ENCODE data around the gene SPO11.

The SPO11 gene

DNA sequence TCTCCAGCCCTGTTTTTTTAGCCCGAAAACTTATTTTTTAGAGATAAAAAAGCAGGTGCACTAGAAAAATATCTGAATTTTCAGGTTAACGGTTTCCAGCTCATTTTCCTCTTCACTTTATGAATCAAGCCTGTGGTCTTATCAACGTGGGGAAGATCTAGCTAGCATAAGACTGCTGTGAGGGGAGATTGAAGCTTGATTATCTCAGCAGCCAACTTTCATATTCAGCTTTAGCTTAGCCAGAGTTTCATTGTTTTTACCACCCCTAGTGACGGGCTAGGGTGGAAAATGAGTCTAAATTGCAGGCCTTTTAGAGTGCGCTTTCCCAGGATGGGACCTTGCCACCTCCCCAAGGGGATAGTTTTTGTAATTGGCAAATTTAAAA lies 49.7 kb downstream of the SPO11 start:
- DNase-seq, result no peak

DNA sequence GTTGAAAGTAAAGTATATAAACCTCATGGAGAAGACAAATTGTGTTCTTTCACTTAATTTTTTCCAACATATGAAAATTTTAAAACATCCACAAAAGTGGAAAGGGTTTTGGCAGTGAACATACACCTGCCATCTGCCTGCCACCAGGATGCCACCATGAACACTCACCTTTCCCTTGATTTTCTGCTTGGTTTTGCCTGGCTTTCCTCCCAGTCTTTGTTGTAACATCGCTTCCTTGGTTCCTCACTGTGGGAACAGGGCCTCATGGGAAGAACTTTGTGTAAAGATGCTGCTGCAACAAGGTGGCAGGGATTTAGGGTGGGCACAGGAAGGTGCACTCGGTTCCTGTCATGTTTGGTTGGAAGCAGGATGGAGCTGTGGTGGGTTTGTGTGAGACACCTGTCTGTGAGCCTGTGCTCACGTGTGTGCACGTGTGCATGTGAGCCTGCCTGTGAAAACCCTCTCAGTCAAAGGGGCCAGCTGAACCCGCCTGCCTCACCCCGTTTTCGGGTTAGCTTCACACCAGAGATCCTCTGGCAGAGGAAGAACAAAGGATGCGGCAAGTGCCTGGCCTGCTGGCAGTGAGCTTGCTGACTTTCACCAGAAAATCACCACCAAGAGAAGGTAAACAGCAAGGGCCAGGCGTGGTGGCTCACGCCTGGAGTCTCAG lies 50.6 kb downstream of the SPO11 start:
- DNase-seq, result no peak

DNA sequence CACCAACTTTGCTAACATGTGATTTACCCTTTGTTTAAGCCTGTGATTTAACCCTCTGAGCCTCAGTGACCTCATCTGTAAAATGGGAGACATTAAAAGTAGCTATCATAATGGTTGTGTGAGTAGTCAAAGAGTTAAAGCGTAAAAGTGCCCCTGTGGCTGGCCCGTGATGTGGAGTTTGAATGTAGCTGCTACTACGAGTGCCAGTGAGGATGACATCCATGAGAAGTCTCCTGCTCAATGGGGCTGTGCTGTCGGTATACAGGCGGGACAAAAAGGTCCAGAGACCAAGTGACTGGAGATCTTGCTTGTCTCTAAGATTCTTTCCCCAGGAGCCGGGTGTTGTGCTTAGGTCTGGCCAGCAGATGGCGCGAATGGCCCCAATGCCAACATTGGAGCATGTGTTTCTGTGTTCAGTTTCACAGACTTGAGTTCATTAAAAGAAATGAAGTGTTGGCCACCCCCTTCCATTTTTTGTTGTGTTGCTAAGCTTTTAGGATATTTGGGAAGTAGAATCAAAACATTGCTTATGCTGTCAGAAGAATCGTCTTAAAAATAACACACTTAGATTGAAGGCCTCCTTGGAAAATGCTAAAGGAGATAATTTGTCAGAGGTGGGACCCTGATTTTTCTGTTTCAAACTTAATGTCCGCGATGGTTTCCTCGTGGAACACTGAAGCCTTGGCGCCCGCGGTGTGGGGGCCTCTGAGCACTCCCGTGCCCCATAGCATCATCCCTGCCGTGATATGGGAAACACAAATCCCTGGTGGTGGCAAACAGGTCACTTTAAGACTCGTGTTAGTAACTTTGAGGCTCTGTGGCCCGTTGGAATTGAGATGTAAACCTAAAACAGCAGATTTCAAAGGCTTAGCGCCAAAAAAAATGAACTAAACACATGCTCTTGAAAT lies 52.2 kb downstream of the SPO11 start:
- peak; percentile 40 for DNase-seq

DNA sequence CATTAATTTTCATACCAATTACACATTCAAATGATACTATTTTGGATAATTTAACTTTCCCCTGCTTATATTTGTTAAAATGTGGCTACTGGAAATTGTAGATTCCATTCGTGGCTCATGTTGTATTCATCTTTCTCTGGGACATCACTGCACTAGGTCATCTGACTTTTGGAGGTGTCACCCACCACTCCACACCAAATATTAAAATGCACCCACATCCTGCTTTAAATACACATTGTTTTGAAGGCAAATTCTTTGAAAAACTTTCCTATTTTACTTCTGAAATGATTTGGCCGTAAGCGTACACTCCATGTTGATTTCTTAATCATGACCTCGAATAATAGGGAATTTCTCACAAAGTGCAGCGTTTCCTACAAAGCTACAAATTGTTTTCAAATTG lies 52.9 kb downstream of the SPO11 start:
- DNase-seq, result no peak

DNA sequence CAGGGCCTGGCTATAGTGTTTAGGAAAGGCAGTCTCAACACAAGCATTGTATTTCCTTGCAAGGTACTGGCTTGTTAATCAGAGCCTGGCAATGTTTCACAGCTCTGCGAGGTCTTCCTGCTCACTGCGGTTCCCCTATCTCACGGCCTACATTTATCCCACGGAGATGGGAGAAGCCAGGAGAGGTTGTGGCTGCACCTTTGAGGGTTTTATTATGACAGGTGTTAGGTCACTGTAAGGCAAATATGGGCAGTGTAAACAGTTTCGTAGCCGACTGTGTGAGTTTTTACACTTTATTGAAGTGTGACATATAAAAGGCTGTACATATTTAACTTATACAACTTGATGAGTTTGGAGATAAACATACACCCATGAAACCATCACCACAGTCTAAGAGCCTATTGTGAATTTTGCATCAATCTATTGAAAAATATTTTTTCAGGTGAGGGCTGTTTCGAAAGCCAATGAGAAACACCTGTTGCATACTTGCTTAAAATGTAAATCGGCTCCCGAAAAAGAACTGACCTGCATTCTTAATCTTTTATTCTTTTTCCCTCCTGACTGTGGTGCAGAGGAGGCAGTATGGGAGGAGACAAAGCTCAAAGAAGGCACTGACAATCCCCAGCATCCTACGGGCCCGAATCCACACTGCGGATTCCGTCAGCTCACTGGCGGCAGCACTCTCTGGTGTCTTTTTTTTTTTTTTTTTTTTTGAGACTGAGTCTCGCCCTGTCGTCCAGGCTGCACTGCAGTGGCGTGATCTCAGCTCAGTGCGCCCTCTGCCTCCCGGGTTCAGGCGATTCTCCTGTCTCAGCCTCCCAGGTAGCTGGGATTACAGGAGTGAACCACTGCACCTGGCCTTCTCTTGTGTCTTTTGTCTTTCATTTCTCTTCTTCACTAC lies 54.1 kb downstream of the SPO11 start:
- peak; percentile 60 for DNase-seq

DNA sequence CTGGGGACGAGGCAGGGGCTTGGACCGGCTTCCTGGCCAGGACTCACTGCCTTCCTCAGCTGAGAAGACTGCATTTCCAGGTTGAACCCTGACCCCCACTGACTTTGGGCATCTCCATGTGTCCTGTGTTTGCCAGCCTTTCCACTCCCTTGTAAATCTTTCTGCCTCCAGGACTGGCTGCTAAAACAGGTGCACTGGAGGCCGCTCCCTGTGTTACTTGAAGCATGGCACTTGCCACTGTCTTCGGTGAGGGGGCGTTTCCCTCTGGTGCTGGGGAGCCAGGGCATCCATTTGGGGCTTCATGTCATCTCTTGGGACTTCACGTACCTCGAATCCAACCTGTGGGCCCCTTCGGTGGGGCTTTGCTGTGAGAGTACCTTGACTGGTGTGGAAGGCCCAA lies 54.9 kb downstream of the SPO11 start:
- DNase-seq, result no peak

DNA sequence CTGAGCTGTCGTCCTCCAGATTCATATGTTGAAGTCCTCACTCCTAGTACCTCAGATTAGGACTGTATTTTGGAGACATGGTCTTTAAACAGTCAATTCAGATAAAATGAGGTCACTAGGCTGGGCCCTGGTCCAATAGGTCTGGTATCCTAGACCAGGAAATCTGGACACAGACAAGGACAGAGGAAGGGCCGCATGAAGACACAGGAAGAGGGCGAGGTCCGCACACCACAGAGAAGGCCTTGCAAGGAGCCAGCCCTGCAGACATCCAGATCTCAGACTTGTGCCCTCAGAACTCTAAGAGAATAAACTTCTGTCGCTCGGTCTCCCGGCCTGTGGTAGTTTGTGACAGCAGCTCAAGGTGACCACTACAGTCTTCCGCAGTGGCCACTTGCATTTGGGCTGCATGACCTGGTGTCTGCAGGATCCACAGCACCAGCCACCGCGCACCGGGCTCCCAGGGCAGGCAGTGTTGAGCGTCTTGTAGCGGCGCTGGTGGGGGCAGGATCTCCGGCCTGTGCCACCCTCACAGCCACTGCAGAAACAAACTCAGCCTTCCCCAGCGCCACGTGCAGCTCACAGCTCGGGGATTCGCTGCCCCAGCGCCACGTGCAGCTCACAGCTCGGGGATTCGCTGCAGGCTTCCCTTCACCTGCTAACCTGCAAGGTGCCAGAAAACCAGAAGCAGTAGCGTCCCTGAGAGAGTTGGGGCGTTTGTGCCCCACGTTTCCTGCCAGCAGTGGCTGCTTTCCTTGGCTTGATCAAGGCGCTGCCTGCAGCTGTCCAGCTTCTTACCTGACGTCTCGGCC lies 55.6 kb downstream of the SPO11 start:
- DNase-seq, result no peak

DNA sequence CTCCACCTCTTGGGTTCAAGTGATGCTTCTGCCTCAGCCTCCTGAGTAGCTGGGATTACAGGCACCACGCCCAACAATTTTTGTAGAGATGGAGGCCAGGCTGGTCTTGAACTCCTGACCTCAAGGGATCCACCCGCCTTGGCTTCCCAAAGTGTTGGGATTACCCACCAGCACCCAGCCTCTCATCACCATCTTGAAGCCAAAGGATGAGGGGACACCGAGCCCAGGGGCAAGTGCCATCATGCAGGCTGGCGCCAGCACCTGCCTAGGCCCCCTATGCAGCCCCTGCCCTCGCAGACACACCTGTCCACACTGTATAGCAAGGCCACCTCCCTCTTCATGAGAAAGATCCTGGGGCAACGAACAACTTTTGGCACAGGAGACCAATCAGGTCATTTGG lies 56.3 kb downstream of the SPO11 start:
- no peak for DNase-seq

DNA sequence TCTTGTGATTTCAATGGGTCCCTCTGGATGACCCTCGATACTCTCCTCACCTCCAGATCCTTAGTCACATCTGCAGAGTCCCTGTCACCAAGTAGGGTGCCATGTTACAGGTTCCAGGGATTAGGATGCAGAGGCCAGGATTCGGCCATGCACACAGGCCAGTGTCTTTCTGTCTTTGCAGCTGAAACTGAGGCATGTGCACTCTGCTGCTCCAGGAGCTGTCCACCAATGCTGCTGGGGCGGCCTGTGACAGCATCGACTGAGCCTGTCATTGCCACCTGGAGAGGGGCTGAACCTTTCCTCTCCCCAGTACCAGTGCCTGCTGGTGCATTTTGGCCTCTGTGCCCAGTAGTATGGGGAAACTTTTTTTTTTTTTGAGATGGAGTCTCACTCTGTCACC lies 57.2 kb downstream of the SPO11 start:
- DNase-seq, result no peak

DNA sequence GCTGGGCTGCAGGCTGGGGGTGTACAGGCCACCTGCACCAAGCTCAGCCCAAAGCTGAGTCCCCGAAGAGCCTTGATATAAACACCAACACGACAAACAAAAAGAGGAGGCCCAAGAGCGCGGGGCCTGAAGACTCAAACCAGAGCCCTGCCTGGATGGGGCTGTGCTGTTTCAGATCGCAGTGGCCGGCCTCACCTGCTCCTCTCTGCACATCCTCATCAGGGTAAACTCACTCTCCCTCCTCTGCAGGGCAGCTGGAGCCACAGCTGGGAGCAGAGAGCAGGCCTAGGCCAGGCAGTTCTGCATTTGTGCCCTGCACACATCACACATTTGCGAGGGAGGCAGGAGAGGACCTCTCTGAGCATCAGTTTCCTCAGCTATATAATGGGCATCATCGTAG lies 57.9 kb downstream of the SPO11 start:
- DNase-seq, result no peak

DNA sequence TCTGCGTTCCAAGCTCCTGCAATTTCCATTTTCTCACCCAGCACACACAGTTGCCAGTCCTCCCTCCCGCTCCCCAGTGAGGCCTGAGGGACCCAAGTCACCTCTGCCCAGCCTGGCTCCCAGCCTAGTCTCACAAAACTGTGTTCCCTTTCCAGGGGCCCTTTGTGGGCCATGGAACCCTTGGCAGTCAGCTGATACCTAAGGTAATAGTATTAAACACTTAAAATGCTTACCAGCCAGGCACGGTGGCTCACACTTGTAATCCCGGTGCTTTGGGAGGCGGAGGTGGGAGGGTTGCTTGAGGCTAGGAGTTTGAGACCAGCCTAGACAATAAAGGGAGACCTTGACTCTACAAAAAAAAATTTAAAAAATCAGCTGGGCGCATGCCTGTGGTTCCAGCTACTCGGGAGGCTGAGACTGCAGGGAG lies 58.4 kb downstream of the SPO11 start:
- DNase-seq, result no peak

DNA sequence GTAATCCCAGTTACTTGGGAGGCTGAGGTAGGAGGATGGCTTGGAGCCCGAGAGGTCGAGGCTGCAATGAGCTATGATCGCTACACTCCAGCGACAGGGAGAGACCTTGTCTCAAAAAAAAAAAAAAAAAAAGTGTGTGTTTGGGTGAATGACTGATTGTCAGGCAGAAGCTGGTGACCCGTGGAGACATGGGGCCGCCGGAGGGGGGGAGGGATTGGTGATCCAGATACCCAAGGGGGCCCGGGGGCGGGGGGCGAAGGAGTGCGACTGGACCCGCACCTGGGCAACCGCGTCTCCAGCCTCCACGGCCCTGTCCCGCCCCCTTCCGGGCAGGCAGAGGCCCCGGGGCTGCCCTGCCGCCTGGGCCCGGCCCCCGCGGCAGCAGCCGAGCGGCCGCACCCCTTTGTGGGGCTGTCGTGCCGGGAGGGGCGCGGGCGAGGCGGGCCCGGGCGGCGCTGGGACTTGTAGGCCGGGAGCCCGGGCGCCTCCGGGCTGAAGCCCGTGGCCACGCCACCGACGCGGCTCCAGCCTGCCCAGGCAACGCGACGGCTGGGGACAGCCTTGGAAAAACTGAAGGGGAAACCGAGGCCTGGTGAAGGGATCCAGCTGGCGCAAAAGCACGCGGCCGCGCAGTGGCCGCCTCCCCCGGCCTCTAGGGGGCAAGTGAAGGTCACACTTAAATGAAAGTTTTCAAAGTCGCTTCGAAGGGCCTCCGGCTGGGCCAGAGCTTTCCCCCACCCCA lies 59.5 kb downstream of the SPO11 start:
- peak; percentile 36 for DNase-seq

DNA sequence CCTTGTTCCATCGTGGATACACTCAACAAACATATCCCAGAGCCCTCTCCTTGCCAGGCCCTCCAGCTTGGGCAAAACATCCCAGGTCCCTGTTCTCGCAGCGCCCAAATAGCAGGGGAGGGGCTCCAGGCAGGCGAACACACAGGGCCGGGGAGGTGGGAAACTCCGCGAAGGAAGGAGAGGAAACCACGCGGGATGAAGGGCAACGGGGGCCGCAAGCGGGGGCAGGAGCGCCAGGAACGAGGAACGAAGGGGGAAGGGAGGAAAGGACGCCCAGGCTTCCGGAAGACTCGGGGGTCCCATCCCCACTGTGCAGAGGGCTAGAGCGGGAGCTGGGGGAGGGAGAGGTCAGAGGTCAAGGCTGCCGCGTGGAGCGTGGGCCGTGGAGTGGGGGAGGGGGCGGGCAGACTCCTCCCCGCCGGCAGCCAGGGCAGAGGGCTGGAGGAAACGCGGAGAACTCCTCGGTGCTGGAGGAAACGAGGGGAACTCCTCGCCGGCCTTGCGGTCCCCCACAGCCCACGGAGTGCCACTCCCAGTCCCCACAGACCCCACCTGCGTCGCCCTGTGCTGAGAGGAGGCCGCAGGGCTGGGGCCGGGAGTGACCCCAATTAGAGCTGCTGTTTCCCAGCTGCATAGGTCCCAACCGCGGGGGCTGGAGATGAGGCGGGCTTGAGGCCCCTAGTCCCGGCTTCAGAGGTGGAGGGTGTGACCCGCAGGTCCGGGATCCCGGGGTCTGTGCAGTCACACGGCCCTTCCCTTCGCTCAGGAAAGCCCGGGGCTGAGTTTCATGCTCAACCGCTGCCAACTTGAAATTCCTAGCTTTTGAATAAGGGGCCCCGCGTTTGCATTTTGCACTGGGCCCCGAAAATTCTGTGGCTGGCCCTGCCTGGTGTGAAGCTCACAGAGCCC lies 60.3 kb downstream of the SPO11 start:
- DNase-seq, result no peak

DNA sequence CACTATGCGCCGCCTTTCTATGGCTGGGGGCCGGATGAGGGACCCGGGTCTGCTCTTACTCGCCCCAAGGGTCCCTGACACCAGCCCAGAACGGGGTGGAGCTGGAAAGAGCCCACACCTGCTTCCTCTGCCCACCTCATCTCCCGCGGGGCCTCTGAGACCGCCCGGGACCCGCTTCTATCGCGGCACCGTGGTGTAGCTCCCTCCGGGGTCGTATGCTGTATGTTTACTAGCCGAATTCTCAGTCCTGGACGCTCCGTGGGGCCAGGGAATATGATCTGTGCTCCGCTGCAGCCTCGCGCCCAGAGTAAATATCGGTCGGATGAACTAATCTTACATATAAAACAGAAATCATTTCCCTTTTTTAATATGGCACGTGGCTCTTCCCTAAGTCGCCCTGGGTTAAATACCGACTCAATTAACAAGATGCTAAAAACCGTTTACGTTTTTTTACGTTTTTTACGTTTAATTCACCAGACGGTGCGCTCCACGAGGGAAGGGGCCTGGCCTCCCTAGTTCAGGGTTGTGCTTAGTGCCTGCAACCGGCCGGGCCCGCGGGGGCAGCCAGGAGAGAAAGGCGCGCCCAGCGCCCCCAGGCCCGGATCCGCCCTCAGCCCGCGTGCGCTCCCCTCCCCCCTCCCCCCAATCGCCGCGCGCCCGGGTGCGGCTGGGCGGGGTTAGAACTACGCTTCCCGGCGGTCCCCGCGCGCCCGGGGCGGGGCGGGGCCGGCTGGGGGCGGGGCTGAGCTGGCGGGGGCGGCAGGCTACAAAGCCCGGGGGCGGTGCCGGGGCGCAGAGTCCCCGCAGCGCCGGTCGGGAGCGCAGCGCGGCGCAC lies 61.2 kb downstream of the SPO11 start, which contains the start of gene RBM38:
TSS of gene RBM38 (plus strand) at position 793 of the 835 bp plus-strand sequence. CDS start 186 bp downstream, outside the sequence.
- peak; percentile 54 for DNase-seq

DNA sequence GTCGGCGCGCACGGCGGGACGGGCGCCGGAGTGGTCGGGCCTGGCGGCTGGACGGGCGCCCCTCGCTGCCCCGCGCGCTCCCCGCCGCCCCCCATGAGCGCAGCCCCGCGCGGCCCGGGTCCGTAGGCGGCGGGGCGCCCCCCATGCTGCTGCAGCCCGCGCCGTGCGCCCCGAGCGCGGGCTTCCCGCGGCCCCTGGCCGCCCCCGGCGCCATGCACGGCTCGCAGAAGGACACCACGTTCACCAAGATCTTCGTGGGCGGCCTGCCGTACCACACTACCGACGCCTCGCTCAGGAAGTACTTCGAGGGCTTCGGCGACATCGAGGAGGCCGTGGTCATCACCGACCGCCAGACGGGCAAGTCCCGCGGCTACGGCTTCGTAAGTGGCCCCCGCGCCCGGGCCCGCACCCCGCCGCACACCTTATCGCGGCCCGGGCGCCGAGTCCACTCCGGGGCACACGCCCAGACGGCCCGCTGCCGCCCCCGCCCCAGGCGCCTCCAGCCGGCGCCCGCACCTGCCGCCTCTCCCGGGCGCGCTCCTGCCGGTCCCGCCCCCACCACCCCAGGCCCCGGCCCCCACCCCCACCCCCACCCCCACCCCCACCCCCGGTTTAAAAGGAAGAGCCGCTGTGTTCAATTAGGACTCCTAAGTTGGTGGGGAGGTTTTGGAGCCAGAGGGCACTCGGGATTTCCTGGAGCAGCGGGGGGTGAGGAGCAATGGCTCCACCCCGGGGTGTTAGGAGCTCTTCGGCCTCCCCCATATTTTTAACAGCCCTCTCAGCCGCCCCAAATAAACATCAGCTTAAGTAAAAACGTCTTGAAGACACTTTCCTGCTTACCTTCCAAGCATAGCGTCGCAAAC lies 62.1 kb downstream of the SPO11 start:
- no peak for DNase-seq

DNA sequence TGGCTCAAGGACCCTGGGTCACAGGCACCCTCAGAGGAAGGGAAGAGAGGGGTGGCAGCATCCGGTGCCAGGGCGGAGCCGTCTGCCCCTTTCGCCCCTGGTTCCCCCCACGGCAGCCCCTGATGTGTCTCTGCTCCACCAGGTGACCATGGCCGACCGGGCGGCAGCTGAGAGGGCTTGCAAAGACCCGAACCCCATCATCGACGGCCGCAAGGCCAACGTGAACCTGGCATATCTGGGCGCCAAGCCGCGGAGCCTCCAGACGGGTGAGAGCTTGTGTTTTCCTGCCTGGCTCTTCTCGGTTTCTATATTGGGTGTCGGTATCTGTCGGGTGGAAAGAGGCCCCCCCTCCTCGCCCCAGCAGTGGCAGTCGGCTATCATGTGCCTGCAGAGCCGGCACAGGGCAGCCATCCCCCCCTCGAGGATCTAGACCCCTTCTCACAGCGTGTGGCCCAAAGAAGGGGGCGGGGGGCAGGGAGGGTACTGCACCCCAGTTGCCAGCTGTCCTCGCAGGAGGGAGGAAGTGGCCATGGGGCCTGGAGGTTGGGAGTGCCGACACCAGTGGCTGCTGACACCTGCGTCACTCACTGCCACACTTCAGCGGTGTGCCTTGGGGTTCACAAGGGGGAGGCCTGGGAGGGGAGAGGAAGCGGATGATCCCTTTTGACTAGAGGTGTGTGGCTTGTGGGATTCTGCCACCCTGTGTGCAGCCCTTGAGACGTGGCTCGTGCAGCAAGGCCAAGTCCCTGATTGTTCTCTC lies 63.1 kb downstream of the SPO11 start:
- DNase-seq, result no peak
